Measurements from ENCODE around the gene XPO6. TPM values are rescaled to one million over a fixed set of nuclear protein-coding genes. Genes with fewer than 3 reads are reported as not detected.
"Not testable (repeated sequence)": the region's sequence is repeated elsewhere in the genome, so short reads cannot be mapped to it uniquely, and the experiment has no call there.

XPO6 gene
- total RNA-seq, 1 donor from 2014 or later: 127 TPM

DNA sequence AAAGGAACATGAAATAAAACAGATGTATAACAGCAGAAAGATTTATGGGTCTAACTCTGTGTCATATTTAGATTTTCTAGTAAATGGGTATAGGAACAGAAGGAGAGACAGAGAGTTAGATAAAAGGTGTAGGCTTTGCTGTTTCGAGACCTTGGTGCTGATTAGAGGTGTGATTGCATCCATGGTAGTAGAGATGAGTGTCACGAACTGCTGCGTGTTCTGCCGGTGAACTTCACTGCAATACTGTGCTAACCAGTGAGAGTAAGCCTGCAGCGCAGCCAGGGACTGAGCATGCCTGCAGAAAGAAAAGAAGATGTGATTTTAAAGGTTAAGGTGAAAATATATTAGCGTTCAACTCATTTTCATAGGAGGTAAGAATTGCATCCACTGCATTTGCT, 94.6 kb downstream of the XPO6 start:
- no peak for DNase-seq (ENCODE audit: low spot score)

DNA sequence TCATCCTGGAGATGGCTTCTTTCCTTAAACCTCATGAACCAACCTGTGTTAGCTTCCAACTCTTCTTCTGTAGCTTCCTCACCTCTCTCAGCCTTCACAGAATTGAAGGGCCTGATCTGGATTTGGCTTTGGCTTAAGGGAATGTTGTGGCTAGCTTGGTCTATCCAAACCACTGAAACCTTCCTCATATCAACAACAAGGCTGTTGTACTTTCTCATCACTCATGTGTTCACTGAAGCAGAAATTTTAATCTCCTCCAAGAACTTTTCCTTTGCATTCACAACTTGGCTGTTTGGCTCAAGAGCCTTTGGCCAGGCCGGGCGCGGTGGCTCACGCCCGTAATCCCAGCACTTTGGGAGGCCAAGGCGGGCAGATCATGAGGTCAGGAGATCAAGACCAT, 95.9 kb downstream of the XPO6 start:
- not testable (repeated sequence) for DNase-seq (ENCODE audit: low spot score)

DNA sequence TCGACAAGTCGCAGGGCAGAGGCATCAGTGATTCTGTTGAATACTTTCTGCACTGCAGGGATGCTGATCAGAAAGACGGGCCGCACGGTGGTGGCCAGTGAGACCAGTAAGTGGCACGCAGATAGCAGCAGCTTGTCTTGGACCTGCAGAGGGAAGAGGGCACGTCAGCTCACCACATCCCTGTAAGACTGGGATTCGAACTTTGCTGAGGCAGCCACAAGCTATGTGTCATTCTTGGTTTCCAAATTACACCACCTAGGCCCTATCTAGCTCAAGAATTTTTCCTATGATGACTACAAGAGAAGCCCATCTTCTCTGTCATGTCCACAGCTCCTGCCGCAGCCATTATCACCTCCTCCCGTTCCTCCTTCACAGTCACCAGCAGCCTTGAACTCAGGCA, 98.9 kb downstream of the XPO6 start:
- no peak for DNase-seq (ENCODE audit: low spot score)

DNA sequence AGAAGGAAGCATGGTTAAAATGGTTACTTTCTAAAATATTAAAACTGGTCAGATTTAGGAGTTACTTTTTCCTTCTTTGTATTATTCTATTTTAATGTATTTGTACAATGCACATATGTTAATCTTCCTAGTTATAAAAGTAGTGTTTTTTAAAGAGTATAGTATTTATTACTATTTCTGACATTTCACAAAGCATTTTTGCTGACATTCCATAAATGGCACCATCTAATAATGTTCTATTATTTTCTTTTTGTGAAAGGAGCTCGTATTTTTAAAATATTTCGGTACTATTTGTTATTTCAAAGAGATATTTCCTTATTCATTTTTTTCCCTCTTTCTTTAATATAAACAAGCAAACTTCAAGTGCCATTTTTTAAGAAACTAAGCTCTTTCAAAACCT, 100.8 kb downstream of the XPO6 start:
- DNase-seq (ENCODE audit: low spot score): no peak

DNA sequence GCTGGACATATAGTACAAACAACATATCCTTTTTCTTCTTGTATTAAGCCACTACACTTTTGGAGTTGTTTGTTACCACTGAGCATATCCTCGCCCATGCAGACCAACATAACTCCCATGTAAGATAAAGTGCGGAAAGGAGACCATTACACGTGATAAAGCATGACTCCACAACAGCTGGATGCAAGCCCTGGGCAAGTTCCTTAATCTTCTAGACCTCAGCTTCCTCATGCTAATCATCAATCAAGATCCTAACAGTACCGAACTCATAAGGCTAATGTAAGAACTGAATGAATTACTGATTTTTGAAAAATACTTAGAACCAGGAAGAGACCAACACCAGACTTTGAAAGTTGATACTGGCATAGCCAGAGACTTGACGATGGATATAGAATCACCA, 101.3 kb downstream of the XPO6 start:
- no peak for DNase-seq (ENCODE audit: low spot score)

DNA sequence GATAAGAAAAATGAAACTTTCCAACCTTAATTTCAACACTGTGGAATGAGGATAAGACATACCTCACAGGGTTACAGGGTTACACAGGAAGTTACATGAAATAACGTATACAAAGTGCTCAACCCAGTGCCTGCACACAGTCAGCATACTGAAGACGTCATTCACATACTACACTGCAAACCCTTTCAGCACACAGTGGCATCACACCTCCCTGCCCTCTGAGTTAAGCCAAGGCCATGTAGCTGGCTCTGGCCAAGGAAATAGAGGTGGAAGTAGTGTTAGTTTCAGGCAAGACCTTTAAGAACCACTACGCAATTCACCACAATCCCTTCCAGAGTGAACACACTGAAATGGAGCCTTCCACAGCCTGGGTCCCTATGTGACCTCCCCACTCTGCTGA, 101.7 kb downstream of the XPO6 start:
- no peak for DNase-seq (ENCODE audit: low spot score)

DNA sequence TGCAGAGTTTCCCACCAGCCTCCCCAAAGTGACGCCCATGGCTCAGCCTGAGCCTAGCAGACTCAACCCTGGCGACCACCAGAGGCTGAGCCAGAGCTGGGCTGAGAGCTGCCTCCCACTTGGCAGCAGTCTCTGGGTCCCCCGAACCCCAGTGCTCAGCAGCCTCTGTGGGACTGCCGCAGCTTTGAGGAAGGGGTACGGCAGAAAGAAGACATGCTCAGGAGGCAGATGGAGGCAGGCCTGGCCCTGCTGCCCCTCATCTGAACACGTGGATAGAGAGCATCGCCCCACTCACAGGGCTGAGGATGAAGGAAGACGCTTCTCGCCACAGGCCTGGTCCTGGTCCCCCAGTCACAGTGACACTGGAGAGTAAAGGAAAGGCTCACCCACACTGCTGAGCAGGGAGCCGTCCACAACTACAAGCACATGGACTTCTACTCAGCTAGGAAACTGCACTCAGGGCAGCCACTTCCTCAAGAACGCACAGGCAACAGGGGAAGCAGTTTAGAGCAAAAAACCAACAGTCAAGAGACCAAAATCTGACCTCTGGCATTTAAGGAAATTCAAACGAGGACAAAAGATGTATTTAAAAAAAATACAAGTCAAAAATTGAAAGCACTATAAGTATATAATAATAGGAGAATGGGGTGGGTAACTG, 103.0 kb downstream of the XPO6 start:
- peak; percentile 64 for DNase-seq (ENCODE audit: low spot score)

DNA sequence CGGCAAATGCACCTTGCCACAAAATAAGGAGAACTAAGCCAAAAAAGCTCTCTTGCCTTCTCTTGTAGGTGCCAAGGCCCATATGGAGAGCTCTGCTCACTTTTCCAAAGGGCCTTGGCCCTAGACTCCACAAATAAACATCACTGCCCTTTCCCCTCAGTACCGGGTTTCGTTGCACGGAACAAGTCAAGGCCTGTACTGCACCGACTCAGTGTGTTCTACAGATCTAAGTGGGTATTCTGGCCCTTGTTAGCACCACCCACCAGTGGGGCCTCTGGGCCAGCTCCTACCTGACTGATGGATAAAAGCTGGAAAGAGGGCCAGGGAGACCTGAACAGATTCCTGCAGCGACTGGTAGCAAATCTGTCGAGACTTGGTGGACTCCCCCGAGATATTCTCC, 104.5 kb downstream of the XPO6 start:
- peak; percentile 59 for DNase-seq (ENCODE audit: low spot score)

DNA sequence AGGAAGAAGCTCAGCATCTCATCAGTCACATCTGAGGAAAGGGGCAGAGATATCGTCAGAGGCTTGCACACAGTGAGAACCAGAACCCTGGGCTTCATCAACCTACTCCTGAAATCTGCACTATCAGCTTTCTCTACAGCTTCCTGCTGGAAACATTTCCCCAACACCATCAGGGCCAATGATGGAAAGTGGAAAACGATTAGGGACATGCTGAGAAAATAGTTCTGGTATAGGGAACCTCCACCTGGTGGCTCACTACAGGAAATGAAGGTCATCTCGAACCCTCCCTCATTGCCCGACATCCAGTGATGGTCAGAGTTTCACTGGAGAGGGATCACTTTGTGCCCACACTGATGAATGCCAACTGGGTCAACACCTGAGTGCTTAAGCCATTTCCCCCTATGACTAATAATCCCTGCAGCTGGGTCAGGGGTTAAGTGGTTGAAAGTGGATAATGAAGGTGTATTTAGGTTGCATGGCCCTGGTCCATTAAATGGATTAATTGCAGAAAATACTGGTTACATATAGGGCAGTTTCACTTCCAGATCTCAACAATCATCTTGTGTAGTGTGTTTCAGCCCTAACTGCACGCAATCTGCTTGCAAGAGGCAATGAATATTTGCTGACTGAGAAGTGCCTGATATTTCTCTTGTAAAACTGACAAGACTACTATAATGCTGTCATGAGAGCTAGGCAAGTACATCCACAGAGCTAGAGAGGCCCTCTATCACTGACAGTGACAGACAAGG, 105.1 kb downstream of the XPO6 start:
- no peak for DNase-seq (ENCODE audit: low spot score)

DNA sequence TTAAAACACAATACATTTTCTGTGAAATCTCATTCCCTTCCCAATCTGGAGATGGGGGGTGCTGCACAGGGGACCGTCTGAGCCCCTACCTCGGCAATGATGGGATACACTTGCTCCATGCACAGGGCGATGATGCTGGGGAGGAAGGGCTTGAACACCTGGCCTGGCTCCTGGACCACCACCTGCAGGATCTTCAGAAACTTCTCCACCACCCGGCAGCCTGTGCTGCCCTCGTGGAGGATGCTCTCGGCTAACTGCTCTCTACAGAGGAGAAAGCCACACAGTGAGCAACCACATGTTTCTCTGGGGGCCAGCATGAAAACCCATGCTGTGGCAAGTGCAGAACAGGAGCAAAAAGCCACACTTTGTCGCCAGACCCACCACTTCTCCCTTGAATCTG, 105.8 kb downstream of the XPO6 start:
- DNase-seq (ENCODE audit: low spot score): peak; percentile 80

DNA sequence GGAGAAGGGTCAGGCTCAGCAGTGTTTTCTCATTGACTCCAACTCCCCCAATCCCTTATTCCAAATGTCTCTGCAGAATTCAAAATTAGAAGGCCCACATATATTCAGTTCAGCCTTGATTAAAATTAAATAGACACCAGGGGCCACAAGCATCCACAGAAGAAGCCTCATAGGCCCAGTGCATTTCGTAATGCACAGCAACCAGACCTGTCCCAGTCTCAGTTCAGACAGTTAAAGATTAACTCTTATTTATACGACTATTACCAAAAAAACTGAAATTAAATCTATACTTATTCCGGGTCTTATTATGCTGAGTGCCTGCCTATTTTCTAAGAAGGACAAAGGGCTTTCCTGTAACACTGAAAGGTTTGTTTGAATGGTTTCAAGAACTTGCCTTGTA, 106.5 kb downstream of the XPO6 start:
- no peak for DNase-seq (ENCODE audit: low spot score)

DNA sequence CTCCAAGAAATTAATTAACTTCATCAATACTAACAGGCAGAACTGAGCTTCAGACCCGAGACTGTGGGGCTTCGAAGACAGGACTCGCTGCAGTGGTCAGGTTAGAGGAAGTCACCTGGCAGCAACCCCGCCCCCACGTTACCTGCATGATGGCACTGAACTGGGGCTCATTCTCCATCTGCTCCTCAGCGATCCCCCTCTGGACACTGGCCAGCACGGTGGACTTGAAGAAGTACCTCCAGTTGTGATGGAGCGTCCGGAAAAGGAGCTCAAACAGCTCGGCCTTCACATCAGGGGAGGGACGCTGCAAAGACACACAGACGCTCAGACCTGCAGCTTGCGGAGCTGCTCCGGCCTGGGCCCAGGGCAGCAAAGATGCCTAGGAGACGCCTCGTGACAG, 107.4 kb downstream of the XPO6 start:
- peak; percentile 88 for DNase-seq (ENCODE audit: low spot score)

DNA sequence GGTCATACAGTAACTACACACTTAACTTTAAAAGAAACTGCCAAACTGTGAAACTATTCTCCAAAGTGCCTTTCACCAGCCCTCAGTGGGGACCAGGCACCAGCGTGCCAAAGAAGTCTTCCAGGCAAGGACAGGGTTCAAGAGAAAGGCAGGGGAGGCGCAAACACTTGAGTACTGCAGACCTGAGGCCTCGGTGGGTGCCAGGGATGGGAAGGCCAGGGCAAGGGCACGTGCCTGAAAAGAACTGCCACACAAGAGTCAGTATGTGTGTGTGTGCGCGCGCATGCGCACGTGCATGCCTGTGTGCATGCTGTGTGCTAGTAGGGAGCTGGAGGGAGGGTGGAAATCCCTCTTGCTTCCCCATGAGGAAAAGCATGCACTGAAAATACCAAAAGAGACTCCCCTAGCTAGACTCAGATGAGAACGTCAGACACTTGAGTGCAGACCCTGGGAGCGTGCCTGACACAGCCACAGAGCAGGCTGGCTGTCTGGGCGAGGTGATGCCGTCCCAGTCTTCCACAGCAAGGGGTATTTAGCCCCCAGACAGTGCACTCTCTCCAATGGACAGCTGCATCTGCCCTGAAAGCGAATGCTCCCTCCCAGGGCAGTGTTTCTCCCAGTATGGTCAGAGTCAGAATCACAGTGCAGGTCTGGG, 108.1 kb downstream of the XPO6 start:
- DNase-seq (ENCODE audit: low spot score): peak; percentile 68

DNA sequence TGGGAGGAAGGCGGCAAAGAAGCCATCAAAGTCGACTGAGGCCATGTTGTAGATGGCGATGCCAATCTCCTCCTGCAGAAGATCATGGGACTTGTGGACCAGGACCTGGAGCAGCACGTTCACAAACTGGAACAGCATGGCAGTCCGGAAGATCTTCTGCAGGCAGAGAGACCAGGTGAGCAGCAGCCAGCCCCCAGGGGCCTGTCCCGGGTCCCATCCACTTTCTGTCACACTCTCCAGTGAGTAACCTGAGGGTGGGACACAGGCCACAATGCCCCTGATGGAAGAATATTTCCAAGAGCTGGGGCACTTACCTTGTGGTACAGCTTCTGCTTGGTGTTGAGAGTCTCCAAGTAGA, 110.3 kb downstream of the XPO6 start:
- DNase-seq (ENCODE audit: low spot score): peak; percentile 47

DNA sequence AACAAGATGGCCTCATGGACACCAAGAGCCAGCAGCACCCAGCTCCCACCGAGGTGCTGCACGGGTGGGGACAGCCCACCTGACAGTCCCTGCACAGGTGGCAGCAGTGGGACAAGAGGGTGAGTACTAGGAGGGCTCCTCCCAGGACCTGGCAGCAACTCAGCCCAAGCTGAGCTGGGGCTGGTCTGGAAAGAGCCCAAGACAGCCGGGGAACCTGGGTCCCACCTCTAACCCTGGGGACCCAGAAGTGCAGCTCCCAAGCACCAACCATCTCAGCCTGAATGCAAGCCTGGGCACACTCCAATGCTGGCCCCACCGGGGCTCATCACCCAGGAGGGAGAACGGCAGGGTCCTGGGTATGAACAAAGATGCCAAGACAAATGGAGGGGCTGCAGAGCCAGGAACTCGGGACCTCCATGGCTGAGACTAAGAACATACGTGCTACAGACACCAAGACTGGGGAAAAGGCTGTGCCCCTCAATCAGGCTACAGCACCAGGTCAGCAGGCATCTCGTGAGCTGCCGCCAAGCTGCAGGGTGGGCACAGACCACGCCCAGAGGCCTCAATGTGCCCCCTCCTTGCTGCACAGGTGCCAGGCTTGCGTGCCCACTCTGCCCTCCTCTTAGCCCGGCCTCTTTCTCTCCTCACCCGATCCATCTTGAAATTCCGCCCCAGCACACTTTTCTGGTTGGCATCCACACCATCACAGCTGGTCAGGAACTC, 110.8 kb downstream of the XPO6 start:
- DNase-seq (ENCODE audit: low spot score): peak; percentile 71

DNA sequence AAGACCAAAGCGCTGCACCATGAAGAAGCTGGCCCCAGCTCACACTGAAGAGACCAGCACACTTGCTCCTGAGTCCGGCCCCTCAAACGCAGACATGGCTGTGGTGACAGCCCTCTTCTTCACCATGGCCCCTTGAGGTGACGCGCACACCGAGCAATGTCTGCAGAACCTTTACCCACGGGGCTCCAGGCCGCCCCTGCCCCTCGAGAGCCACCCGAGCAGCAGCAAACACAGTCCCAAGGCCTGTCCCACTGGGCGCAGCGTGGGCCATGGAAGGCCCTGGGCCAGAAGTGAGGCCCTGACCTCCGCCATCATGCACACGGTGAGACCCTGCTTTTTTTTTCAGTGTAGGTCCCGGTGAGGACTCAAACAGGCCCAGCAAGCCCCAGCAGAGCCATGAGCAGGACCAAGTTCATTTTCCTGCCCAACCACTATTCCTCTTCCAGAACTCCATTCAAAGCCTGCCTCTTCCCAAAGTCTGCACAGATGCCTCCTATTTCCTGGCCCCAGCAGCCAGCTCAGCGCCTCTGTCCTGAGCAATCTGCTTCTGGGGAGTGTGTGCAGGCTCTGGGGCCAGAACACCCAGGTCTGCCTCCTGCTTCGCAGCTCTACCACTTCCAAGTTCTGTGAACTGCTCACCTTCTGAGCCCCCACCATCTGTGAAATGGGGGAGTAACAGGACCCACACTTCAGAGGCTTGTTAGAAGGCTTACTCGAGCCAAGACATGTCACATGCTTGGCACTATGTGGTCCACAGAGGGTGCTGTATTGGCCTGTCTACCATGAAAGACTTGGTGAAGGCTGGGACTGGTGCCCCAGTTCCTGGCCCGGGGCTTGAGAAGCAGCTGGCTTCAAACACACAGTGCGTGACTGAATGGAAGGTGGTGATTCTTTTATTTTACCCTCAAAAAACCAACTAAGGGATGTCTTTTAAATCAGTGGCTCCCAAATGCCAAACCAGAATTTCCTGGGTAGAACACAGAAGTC, 112.5 kb downstream of the XPO6 start:
- DNase-seq (ENCODE audit: low spot score): peak; percentile 62

DNA sequence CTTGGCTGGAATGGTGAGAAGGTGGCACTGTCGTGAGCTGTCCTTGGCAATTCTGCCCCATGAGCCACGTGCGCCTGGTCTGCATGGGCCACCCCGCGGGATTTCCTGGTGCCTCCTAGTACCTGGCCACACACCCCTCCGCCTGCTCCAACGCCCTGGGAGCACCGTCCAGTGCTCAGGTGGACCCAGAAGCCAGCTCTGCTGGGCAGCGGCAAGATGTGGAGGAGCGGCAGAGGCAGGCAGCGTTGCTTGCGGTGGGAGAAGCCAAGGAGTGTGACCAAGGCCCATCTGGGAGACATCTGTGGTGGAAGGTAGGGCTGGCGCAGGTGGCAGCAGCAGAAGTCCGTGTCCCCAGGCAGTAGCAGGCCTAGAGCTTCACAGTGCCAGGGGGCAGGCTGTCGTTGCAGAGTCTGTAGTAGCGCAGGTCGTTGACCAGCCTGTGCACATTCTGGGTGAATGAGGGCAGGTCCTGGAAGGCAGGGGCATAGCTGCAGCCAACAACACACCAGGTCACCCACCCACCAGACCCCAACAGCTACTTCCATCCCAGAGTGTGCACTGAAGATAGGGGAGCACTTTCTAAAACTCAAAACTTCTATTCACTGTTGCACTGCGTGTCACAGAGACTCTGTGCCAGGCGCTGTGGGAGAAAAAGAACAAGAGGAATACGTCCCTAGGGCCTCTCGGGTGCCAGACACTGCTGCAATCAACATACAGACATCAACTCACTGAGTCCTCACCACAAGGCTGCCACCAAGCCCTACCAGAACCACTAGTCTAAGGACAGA, 113.4 kb downstream of the XPO6 start:
- peak; percentile 39 for DNase-seq (ENCODE audit: low spot score)

DNA sequence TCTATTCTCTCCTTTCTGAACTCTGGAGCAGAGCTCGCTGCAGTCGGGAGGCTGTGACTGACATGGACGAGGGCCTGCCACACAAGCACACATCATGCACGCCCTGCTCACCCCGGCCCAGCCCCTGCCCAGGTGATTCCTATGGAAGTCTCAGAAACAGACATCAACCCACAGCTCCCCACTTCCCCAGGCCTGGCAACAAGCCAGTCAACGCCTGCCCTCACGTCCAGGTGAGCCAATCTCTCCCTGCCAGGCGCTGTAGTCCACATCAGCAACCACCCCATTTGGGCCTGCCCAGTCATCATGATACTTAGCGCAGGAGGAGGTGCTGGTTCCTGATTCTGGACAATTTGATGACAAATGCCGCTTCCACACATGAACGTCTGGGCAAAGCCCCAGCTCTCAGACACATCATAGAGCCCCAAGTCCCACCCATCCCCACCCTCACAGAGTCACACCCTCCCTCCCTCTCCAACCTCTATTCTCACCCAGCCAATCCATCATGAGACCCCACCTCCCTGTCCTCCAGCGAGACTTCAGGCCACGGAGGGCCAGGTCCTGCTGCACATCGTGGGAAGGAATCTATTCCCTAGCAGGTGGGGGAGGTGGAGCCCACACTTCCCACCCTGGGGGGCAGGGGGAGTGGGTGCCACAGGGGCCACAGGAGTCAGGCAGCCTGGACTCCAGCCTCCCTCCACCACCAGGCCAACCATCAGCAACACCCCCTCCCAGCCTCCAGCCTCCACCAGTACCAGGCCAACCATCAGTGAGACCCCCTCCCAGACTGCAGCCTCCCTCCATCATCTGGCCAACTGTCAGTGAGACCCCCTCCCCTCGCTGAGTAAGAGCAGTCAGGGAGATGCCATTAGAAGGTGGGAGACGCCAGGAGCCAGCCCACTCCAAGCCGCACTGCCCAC, 114.5 kb downstream of the XPO6 start:
- DNase-seq (ENCODE audit: low spot score): peak; percentile 80

DNA sequence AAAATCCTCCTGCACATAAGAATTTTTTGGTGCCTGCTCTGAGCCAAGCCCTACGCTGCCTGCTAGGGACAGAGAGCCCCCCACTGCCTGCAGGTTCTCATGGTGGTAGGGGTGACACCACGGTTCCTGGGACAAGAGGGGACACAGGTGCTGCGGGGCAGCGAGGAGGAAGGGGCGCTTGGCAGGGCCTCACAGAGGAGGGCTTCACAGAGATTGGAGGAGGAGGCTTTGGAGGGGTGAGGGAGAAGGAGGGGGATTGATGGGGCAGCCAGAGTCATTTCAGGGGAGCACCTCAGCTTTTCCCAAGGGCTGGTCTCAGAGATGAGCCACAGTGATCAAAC, 118.4 kb downstream of the XPO6 start:
- DNase-seq (ENCODE audit: low spot score): no peak
